CD4-positive, alpha-beta T cell treated with Interleukin-15 for 1 hour (primary cell): ENCODE data around the gene RREB1.
A peak's percentile ranks its signal among the peaks of the same experiment; 100 is the strongest.

Experiments
- DNase-seq: peaks from one replicate; pipeline ENCODE4 v3.0.0-alpha.2; 2020

The RREB1 gene

DNA sequence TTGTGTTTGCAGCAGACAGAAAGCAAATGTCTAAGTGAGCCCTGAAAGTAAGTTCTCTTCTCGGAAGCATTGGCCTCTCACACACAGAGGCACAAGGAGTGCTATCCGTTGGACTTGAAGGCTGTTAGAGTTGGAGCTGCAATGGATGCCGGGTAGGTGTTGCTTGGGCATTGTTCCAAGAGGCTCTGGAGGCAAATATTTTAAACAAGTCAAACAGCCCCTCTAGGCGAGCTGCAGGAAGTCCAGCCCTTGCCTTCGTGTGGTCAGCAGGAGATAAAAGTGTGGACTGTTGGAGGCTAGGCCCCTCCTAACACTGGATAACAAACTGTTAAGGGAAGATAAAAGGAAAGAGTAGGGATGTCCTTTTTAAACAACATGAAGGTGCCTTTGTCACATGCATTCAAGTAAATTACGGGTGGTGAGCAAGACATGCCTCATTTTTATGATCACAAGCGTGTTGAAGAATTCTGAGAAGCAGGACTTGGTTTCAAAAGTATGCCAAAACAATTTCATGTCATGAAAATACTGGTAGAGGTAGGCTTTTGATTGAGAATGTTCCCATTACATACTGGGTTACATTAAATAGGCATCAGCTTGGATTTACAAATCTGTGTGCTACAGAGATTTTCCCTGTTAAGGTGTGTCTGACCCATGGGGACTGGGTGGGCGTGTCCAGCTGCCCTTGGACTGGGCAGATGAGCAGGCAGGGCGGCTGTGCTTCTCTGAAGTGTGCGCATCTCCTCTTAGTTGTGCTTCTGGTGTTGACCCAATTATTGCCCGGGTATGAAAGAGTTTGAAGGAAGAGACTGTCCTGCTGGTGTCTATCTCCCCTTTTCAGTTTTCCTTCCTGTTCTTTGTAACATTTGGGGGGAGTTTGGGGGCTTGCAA is 57.5 kb downstream of the RREB1 start:
- no peak for DNase-seq

DNA sequence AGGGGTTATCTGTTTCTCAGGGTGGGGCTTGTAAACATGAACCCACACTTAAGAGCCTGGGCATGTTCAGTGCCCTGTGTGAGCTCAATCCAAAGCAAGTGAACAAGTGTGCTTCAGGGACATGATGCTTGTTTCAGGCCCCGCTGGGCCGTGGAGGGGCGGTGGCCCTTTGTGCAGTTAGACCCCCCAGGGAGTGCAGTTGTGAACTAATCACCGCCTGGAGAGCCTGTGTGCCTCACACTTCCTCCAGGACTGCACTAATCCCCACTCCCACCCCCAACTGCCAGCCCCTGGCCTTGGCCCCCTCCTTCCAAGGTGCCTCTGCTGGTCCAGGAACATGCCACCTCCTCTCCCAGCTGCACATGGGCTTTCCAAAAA is 58.1 kb downstream of the RREB1 start:
- no peak for DNase-seq

DNA sequence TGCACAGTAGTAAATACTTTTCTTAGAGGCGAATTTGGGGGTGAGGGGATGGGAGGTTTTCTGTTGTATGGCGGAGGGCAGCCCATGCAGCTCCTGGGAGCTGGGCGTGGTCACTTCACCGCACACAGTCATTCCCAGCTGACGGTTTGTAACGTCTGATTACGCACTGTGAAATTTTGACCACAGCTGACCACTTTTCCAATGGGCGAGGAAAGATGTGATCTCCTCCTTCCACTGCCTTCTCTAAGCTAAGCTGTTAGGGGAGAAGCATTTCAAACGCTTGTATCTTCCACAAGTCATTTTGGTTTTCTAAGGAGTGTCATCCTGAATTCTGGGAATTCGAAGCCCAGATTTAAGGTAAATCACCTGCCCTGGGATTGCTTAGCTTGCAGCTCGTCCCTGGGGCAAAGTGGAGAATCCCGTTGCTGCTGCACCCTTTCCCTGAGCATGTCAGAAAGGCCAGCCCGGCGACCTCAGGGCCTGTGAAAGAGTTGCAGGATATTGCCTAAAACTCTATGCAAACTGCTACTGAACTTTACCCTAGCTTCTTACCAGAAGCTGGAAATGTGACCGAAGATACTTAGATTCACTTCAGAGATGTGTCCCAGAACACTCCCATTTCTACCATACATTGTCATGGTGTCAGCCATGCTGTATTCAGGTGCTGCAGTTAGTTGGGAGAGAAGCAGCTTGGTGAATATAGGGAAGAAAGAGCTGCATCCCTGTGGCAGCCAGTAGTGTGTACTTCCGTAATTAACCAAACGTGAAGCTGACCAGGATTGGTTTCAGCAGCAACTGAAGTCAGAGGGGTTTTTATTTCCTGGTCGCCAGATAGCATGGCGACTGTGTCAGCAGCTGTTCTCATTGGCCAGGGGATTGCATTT is 58.9 kb downstream of the RREB1 start:
- peak; percentile 49 for DNase-seq

DNA sequence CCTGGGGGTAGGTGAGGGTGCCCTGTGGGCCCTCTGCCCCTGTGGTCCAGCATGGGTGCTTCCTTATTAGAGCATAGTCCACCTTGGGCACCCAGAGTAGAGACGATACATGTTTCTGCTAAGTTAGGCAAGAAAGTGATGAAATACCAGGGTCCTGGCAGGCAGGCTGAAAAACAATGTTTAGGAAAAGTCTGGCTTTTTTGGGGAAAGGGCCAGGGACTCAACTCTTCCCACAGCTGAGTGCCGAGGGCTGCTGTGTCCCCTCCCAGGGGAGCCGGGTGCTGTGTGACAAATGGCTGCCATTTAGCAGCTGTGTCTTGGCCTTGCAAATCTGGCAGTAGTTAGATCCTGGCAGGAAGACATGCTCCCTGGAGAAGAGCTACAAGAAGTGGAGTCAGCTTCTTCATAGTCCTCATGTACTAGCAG is 61.5 kb downstream of the RREB1 start:
- DNase-seq: no peak

DNA sequence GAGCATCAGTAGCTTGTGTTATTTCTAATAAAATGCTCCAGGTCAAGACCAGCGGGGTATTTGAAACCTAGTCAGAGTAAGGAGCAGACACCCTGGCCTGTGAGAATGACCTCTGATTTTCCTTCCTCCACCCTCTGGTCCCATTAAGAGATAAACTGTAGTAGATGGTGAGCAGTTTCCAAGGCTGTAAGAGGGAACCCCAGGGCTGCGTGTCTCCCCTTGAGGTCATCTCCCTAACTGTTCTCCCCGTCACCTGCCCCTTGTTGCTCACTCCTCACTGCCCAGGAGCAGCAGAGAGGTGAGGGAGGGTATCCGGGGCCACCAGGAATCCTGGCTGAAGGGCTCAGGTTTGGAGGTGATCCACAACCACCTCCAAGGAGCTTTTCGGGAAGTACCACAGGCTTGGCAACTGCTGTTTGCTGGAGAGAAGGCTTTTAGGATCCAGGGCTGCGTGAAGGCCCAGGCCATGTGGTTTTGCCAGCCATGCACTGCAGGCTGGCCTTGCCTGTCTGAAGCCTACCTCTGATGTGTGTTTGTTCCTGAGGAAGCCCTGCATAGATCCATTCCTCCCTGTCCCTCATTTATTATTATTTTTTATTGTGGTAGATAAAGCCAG is 62.5 kb downstream of the RREB1 start:
- no peak for DNase-seq

DNA sequence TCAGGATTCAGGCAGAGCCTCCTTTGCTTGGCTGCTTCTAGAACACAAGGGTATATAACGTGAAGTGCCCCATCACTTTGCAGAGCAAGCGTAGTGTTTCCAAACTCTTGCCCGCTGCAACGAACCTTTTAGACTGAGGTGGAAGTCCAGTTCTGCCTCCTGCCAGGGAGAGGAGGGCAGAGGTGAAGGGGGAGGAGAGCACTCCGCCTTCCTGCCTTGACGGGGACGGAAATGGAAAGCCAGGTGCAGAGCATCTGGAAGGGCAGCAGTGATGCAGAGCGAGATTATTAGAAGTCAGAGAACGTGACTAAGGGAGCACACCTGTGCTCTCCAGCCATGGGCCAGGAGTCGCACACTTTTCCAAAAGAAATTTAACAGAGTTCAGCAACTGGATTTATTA is 63.4 kb downstream of the RREB1 start:
- DNase-seq: no peak

DNA sequence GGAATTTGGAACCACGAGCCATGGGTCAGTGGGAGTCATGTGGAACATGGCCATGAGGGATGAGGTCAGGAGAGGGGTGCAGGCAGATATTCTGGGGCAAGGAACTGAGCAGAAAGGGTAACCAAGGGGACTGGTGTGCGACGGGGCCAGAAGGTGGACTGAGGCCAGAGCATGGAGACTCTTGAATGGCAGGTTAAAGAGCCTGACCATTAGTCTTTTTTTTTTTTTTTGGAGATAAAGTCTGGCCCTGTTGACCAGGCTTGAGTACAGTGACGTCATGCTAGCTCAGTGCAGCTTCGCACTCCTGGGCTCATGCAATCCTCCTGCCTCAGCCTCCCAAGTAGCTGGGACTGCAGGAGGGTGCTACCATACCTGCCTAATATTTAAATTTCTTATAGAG is 64.0 kb downstream of the RREB1 start:
- no peak for DNase-seq

DNA sequence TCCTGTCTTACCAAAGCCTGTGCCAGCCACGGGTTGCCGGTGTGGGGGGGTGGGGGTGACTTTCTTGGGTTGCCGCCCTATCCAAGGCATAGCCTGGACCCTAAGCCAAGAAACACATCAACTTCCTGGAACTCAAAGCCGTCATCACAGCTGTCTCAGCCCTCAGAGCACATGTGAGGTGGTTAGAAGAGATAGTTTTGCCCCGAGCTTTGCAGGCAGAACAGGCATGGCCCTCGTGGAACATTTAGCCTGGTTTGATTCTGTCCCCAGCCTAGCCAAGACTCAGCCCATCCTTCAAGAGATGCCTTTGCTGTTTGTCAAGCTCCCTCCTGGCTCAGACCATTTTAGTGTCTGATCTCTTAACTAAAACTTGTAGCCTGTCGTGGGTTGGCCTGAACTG is 64.9 kb downstream of the RREB1 start:
- no peak for DNase-seq

DNA sequence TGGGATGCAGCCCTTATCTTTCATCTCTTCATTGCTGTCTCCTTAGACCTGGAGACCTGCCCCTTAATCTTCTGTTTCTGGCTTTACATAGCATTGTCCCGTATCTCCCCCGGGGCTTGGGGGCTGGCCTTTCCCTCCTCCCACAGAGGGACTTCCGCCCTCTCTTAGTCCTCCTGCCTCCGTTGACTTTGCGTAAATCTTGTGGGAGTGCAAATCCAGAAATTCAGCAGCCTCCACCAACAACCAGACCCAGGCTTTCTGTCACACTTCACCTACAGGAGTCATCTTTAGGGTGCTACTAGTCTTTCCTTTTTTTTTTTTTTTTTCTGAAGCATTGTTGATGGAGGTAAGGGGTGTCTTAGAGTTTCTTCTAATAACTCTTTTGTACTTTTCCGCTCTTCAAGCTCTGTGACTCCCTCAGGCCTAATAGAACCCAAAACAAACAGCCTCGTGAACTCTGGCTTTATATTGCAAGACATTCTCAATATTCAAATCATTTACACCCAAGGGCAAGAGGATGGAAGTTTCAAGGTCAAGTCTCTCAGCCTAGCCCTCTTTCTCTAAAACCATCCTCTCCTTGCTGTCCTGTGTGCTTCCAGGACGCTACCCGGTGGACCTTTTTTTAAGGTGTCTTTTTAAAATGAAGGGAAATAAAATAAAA is 66.2 kb downstream of the RREB1 start:
- no peak for DNase-seq

DNA sequence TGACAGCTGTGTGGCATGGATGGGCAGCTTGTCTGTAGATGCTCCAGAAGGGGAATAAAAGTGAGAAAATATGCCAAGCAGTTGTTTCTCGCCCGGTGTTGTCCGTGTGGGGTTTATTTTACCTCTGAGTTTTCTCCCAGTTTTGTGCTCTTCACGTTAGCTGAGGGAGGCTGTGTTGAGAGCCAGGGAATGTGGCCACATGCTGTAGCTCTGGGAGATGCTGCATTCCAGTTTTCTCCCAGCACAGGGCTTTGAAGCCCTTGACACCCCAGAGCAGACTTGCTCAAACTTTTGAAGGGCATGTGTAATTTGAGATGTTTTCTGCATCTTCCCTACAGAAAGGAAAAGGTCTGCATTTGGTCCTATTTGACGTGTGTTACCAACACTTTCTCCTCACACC is 67.7 kb downstream of the RREB1 start:
- no peak for DNase-seq

DNA sequence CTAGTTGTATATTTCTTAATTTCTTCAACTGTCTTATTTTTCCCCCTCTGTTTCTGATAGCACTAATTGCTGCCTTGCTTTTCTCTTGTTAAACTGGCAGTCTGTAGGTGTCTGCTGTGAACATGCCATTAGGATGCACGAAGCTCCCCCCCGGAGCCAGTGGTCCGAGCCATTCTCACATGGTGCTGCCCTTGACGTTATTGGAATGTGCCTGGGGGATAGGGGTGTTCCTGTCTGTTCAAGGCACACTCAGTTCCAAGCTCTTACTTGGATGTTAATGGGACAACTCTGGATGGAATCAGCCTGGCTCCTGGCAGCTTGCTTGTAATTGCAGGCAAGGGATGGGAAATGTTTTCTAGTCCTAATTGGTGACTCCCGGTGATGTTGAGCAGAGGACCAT is 68.4 kb downstream of the RREB1 start:
- DNase-seq: no peak

DNA sequence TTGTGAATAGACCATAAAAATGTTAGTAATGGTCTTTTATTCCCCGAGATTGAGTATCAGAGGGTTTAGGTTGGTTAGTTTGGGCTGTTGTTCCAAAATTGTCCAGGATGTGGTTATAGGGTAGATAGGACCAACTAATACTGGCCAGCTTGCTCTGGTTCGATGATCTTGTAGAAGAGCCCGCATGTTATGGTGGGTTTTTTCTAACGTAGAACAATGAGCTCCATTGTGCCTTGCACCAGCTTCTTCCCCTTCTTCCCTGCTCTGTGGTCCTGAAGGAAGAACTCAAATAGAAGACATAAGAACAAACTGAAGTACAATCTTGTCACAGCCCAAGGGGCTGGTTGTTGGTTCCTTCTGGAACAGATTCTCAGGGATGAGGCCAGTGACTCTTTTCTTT is 70.5 kb downstream of the RREB1 start:
- DNase-seq: no peak

DNA sequence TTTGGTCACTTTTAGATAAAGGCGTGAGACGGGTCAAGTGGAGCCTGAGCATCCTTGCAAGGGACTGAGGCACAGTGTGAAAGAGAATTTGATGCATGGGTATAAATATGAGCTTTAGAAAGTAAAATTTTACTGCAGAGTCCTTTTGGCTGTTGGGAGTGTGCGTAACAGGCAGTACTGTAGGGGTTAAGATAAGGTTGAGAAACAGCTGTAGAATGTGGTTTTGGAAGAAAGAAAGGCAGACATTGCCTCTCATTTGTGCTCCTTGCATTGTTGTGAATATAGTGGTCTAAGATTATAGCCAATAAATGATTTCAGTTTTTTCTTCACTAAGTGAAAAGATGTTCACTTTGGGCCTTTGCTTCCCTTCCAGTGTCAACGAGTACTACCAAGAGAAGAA is 73.0 kb downstream of the RREB1 start:
- no peak for DNase-seq

DNA sequence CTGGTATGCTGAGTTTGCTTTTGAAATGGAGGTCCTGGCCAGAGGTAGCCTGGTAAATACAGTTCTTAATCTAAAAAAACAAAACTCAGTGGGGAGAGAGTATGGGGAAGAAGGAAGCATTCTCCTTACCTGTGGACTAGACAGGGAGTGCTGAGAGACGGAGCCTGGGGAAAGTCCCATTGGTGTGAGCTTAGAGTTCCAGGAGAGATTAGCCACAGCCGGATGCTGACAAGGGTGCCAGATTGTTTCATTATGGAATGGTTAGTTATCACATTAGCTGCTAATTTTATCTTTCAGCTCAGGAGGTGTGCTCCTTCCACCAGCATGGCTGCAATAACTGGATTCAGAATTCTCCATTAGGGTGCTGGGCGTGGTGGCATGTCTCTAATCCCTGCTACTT is 75.9 kb downstream of the RREB1 start:
- no peak for DNase-seq

DNA sequence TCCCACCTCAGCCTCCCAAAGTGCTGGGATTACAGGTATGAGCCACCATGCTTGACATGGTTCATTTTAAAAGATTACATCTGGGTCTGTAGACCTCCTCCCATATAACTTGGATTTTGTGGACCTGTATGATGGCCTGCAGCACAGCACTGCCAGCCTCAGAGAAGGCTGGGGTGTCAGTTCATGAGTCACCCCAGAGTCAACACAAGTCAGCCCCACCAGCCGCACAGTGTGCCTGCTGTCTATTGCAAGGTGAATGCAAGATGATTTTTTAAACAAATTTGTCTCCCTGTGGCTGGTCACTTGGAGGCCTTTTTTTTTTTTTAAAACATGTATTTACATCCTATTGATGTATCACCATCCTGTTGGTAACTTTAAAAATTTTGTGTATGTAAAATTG is 76.7 kb downstream of the RREB1 start:
- DNase-seq: no peak

DNA sequence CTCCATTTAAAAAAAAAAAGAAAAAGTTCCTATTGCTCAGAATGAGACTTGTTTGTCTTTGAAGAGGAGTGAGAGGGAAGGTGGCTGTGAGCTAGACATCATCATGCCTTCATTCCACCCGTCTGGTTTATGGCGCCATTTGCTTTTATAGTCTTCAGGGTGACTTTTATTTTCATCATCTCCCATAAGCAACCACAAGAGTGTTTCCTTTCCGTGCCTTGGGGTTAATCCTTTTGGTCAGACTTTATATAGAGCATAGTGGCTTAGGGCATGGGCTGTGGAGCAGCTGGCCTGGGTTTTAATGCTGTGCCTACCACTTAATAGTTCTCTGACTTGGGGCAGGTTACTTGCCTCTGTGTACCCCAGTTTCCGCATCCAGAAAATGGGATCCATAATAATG is 77.8 kb downstream of the RREB1 start:
- DNase-seq: no peak

DNA sequence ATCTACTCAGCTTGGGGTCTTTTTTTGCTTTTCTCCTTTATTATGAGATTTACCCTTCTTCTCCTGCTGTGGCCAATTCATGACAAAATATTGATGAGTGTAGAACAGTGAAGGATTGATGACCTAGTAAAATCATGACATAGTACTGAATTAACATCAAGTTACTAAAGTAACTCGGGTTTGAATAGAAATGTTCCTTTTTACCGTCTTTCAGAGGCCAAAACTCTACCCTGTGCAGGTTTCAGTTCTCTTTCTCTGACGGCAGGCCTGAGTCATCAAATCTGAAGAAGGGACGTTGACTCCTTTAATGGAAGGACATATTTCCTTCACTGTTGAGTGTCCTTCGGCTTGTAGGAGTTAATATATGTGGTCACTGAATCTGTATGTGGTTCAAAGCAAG is 80.7 kb downstream of the RREB1 start:
- peak; percentile 50 for DNase-seq

DNA sequence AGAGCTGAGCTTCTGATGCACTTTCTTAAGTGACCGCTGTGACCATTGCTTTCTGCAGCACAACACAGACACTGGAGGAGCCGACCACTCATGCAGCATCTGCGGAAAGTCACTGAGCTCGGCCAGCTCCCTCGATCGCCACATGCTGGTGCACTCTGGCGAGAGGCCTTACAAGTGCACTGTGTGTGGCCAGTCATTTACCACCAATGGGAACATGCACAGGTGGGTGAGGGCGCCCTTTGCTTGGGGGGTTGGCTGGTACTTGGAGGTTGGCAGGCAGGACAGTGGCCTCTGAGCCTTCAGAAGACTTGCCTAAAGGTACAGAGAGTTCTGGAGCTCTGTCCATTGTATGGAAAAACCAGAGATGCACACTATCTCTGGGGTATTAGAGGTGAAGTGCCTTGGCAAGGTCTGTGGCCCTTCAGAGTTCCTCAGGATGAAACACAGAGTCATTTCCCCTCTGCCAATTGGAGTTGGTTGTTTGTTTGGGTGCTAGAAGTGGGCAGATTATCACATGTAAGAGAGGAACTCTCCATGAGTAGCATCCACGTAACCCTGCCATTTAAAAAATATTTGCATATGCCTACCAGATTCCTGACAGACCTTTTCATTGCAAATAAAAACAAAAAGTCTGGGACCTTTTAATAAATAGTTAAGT is 81.5 kb downstream of the RREB1 start:
- DNase-seq: no peak

DNA sequence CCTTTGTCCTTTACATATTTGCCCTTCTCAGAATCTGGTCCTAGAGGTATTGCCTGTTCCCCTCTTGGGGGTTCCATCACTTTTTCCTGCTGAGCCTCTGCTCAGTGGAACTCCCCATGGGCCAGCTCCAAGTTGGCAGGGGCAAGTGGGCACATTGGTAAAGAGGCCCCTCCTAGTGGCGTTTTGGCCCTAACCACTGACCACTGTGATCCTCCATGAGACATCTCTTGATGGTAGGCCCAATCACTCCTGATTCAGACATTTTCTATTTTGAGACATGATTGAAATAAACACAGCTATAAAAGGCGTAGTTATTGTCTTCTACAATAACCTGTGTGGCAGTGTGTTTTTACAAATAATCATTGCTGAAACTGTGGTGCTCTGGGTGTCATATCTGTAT is 83.0 kb downstream of the RREB1 start:
- no peak for DNase-seq

DNA sequence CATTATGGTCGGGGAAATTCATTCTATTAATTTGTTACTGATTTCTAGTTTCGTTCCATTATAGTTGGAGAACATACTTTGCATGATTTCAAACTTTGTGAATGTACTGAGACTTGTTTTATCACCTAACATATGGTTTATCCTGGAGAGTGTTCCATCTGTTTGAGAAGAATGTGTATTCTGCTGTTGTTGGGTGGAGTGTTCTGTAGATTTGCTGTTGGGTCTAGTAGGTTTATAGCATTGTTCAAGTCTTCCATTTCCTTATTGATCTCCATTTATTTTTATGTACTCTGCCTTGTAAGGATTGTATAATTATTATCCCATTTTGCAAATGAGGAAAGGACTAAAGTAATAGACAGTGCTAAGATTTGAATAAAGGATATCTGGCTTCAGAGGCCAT is 85.4 kb downstream of the RREB1 start:
- no peak for DNase-seq

DNA sequence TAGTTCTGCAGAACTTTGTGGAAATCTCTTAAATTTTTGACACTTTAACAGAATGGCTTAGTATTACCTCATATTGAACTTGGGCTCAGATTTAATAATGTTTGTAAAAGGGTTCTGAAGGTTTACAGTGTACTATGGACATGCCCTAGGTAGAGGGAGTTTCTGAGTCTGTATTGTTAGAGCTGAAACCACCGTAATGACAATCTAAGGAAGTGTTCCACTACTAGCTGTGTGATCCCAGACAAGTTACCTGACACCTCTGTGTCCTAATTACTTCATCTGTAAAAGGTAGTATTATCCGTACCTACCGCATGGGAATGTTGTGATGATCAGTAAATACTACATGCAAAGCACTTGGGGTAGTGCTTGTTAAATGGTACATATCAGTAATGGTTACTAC is 86.9 kb downstream of the RREB1 start:
- no peak for DNase-seq

DNA sequence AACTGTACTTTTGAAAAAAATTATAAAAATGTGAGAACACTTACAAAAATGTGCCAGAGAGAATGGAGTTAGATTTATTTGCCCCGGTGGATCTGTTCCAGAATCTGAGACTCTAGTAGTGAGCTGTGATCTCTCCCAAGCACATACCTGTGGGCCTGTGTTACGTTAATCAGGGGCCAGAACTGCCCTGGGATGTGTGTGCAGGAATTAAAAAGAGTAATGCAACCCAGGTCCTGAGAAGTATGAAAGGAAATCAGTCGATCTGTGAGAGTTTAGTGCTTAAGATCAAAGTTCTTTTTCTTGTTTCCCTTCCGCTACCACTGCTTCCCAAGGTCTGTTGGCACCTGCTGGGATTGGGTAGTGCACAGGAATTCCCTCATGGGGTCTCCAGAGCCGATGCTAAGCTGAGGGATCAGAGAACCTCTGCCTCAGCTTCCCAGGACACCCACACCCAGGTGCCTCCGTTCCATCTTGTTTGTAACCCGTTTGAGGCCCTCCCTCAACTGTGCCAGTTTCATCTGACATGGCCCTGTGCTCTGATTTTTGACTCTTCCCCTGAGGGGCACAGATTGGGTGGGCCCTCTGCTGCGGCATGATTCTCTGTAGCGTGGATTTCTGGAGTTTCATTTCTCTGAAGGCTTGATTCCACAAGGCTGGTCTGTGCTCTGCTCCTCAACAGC is 87.7 kb downstream of the RREB1 start:
- DNase-seq: no peak
